ENCODE data around the gene KCNH5.

The KCNH5 gene

GRCh38 chr14:62687818-62688217 lies 357.4 kb downstream of the KCNH5 start:
- no peak overlapping the region for H3K4me3 ChIP-seq (ENCODE audit: low read depth, low read length)
- TF ChIP-seq, protein P1, sequence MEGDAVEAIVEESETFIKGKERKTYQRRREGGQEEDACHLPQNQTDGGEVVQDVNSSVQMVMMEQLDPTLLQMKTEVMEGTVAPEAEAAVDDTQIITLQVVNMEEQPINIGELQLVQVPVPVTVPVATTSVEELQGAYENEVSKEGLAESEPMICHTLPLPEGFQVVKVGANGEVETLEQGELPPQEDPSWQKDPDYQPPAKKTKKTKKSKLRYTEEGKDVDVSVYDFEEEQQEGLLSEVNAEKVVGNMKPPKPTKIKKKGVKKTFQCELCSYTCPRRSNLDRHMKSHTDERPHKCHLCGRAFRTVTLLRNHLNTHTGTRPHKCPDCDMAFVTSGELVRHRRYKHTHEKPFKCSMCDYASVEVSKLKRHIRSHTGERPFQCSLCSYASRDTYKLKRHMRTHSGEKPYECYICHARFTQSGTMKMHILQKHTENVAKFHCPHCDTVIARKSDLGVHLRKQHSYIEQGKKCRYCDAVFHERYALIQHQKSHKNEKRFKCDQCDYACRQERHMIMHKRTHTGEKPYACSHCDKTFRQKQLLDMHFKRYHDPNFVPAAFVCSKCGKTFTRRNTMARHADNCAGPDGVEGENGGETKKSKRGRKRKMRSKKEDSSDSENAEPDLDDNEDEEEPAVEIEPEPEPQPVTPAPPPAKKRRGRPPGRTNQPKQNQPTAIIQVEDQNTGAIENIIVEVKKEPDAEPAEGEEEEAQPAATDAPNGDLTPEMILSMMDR (IDR thresholded peaks at IDR 0.05; ENCODE audit: control insufficient read depth, extremely low read depth, insufficient read depth): no peak
- no peak for DNase-seq (ENCODE audit: low read depth)

DNA sequence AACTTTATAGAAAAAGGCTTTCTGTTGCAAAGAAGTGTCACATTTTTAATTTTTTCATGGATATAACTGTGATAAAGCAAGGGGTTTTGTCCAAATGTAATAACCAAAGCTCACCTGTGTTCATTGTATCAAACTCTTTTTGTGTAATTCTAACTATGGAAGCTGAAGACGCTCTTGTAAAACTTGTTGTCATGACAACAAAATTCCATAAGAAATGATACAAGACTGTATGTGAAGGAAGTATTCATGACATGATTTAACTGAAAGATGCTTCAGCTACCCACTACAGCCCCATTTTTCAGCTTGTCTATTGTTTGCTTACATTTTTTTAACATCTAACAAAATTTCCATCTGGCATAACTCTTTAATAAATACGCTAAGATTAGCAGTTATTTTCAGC lies 360.9 kb downstream of the KCNH5 start:
- DNase-seq (ENCODE audit: low read depth): no peak
- TF ChIP-seq, protein P1 (IDR thresholded peaks at IDR 0.05; ENCODE audit: control insufficient read depth, extremely low read depth, insufficient read depth): no peak
- H3K4me3 ChIP-seq (ENCODE audit: low read depth, low read length): no peak overlapping the region

- DNase-seq (ENCODE audit: low read depth): no peak
- TF ChIP-seq, protein P1 (IDR thresholded peaks at IDR 0.05; ENCODE audit: control insufficient read depth, extremely low read depth, insufficient read depth): no peak
- no peak overlapping the region for H3K4me3 ChIP-seq (ENCODE audit: low read depth, low read length)
These were observed 363.1 kb downstream of the KCNH5 start for GRCh38 chr14:62682208-62682607.

- DNase-seq (ENCODE audit: low read depth): no peak
These were observed 370.6 kb downstream of the KCNH5 start for GRCh38 chr14:62674563-62675237.

GRCh38 chr14:62673014-62673755 lies 372.1 kb downstream of the KCNH5 start:
- TF ChIP-seq, protein P1 (IDR thresholded peaks at IDR 0.05; ENCODE audit: control insufficient read depth, extremely low read depth, insufficient read depth): no peak
- no peak for DNase-seq (ENCODE audit: low read depth)
- no peak overlapping the region for H3K4me3 ChIP-seq (ENCODE audit: low read depth, low read length)

More at GRCh38 chr14:62674563-62675237, 370.6 kb downstream of the KCNH5 start:
- no peak overlapping the region for H3K4me3 ChIP-seq (ENCODE audit: low read depth, low read length)
- TF ChIP-seq, protein P1 (IDR thresholded peaks at IDR 0.05; ENCODE audit: control insufficient read depth, extremely low read depth, insufficient read depth): no peak

DNA sequence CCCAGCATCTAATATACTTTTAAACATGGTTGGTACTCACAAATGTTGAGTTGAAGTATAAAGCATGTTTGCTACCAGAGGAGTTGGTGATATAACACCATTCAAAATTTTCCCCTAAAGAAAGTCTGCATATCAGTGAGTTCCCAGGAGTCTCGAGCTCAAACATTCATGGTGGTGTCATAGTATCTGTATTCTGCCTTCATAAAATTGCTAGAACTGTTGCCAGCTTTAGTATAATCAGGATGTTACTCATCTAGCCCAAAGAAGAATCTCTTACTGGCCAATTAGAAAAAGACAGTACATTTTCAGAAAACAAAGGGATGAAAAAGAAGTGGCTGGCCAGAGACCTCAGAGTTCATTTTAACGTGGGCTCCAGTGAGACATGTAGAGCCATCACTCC lies 374.7 kb downstream of the KCNH5 start:
- no peak for DNase-seq (ENCODE audit: low read depth)
- no peak overlapping the region for H3K4me3 ChIP-seq (ENCODE audit: low read depth, low read length)
- TF ChIP-seq, protein P1 (IDR thresholded peaks at IDR 0.05; ENCODE audit: control insufficient read depth, extremely low read depth, insufficient read depth): no peak
